Muscle layer of colon (tissue), 2 donors: Measurements from ENCODE around the gene U2AF2.

ENCODE experiments used
- H3K27ac ChIP-seq: one replicate; pipeline ENCODE4 v1.7.0; 2013; ENCODE audit warnings: low read depth, mild to moderate bottlenecking, low read length, moderate library complexity
- H3K27me3 ChIP-seq, 2 donors: one replicate each; pipeline ENCODE4 v1.7.0; 2013; ENCODE audit warnings: low read length in 2 of 2, mild to moderate bottlenecking in 2 of 2; ENCODE audit not compliant: insufficient read depth in 2 of 2, control insufficient read depth in 1 of 2
- H3K36me3 ChIP-seq: one replicate; pipeline ENCODE4 v1.7.0; 2013; ENCODE audit warnings: mild to moderate bottlenecking, low read length; ENCODE audit not compliant: insufficient read depth
- H3K4me1 ChIP-seq: one replicate; pipeline ENCODE4 v1.7.0; 2013; ENCODE audit warnings: mild to moderate bottlenecking, low read length; ENCODE audit not compliant: insufficient read depth
- H3K4me3 ChIP-seq, 2 donors: one replicate each; pipeline ENCODE4 v1.7.0; 2013; ENCODE audit warnings: low read length in 2 of 2, low read depth in 1 of 2, mild to moderate bottlenecking in 1 of 2, moderate library complexity in 1 of 2
- H3K9ac ChIP-seq: one replicate; pipeline ENCODE4 v1.7.0; 2013; ENCODE audit warnings: low read length
- H3K9me3 ChIP-seq: one replicate; pipeline ENCODE4 v1.7.0; 2013; ENCODE audit warnings: mild to moderate bottlenecking, low read length
- donor health status: abdominal sarcoma.
- donor health status: Adenocarcinoma of cecum.

Gene U2AF2

DNA sequence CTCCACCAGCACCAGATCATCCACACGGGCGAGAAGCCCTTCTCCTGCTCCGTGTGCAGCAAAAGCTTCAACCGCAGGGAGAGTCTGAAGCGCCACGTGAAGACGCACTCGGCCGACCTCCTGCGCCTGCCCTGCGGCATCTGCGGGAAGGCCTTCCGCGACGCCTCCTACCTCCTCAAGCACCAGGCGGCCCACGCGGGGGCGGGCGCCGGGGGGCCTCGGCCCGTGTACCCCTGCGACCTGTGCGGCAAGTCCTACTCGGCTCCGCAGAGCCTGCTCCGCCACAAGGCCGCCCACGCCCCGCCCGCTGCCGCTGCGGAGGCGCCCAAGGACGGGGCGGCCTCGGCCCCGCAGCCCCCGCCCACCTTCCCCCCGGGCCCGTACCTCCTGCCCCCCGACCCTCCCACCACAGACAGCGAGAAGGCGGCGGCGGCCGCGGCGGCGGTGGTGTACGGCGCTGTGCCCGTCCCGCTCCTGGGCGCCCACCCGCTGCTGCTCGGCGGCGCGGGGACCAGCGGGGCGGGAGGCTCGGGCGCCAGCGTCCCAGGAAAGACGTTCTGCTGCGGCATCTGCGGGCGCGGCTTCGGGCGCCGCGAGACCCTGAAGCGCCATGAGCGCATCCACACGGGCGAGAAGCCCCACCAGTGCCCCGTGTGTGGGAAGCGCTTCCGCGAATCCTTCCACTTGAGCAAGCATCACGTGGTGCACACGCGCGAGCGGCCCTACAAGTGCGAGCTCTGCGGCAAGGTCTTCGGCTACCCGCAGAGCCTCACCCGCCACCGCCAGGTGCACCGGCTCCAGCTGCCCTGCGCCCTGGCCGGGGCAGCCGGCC lies 39.9 kb upstream of the U2AF2 start:
- H3K27me3 ChIP-seq = no peaks in the 10 kb centered on the region
- peaks cover 9% of the 10 kb centered on the region for H3K36me3 ChIP-seq
- no peak overlapping the region for H3K4me3 ChIP-seq
- H3K4me1 ChIP-seq = peaks cover 10% of the 10 kb centered on the region
- no peaks in the 10 kb centered on the region for H3K9me3 ChIP-seq
- no peak overlapping the region for H3K9ac ChIP-seq
- no peak overlapping the region for H3K27ac ChIP-seq

GRCh38 chr19:55615543-55616394 lies 39.1 kb upstream of the U2AF2 start:
- Histone ChIP-seq H3K4me3 (no peak overlapping the region), H3K36me3 (peaks cover 9% of the 10 kb centered on the region), H3K9ac (no peak overlapping the region), H3K9me3 (no peaks in the 10 kb centered on the region), H3K27me3 (no peaks in the 10 kb centered on the region), H3K27ac (no peak overlapping the region), H3K4me1 (peaks cover 10% of the 10 kb centered on the region)

GRCh38 chr19:55616395-55616875 lies 38.4 kb upstream of the U2AF2 start:
- H3K27ac ChIP-seq = no peak overlapping the region
- H3K27me3 ChIP-seq = no peaks in the 10 kb centered on the region
- H3K4me1 ChIP-seq = peaks cover 7% of the 10 kb centered on the region
- H3K36me3 ChIP-seq = peaks cover 9% of the 10 kb centered on the region
- no peaks in the 10 kb centered on the region for H3K9me3 ChIP-seq
- H3K4me3 ChIP-seq = no peak overlapping the region
- no peak overlapping the region for H3K9ac ChIP-seq

GRCh38 chr19:55617426-55617825 lies 37.4 kb upstream of the U2AF2 start:
- Histone ChIP-seq H3K9me3 (no peaks in the 10 kb centered on the region), H3K9ac (no peak overlapping the region), H3K27ac (no peak overlapping the region), H3K36me3 (peaks cover 9% of the 10 kb centered on the region), H3K4me1 (no peaks in the 10 kb centered on the region), H3K4me3 (no peak overlapping the region), H3K27me3 (no peaks in the 10 kb centered on the region)

GRCh38 chr19:55618426-55618825 lies 36.4 kb upstream of the U2AF2 start:
- Histone ChIP-seq H3K4me1 (peaks cover 2% of the 10 kb centered on the region), H3K27ac (no peak overlapping the region), H3K4me3 (no peak overlapping the region), H3K36me3 (peaks cover 9% of the 10 kb centered on the region), H3K27me3 (no peaks in the 10 kb centered on the region), H3K9ac (no peak overlapping the region), H3K9me3 (no peaks in the 10 kb centered on the region)

DNA sequence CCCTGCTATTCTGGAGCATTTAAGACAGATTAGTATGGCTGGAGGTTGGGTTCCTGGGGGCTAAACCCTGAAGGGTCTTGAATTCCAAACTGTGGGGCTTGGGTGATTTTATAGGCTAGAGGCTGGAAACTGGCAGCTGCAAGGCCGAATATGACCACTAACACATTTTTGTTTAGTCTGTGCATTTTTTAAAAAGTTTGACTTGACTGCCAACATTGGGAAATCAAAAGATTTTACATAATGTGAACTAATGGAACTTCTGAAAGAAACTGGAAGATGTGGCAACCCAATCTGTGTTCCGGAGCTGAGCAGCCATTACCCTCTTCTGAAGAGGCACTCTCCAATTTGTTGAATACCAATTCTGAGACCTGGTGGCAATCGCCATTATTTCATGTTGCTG lies 35.5 kb upstream of the U2AF2 start:
- Histone ChIP-seq H3K36me3 (peaks cover 9% of the 10 kb centered on the region), H3K27me3 (no peaks in the 10 kb centered on the region), H3K4me3 (no peak overlapping the region), H3K4me1 (peaks cover 7% of the 10 kb centered on the region), H3K9me3 (no peaks in the 10 kb centered on the region), H3K9ac (no peak overlapping the region), H3K27ac (no peak overlapping the region)

DNA sequence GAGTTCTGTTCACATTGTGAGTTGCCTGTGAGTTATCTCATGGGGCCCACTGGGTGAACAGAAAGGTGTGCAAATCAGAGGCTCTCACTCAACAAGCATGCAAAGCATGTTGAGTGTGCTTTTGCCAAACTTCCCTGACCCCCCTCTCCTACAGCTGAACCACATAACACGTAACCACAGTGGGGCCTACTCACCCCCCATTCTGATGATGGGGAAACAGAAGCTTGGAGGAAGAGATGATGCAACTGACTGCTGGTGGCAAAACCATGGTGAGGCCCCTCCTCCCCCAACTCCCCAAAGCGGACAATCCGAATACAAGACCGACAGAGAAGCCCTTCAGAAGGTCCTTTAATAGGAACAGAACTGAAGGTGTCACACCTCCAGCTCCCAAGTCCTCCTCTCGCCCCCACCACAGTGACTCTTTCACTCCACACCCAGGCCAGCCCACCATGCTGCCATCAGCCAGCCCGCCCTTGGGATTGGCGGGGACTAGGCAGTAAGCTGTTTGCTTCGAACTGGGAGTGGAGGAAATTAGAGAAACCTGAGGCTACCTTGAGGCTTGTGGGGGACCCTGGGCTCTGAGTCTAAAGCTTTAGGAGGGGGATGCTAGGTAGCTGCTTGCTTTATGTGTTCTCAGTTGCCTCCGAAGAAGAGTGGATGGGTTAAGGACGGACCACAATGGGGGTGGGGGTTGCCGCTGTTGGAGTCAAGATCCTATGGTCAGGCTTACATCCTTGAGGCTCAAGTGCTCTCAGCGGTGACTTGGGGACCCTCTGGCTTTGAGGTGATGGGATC lies 34.2 kb upstream of the U2AF2 start:
- peaks cover 7% of the 10 kb centered on the region for H3K4me1 ChIP-seq
- peaks cover 9% of the 10 kb centered on the region for H3K36me3 ChIP-seq
- no peak overlapping the region for H3K4me3 ChIP-seq
- H3K9ac ChIP-seq = no peak overlapping the region
- H3K27me3 ChIP-seq = no peaks in the 10 kb centered on the region
- H3K27ac ChIP-seq = no peak overlapping the region
- no peaks in the 10 kb centered on the region for H3K9me3 ChIP-seq

- Histone ChIP-seq H3K27me3 (no peaks in the 10 kb centered on the region), H3K36me3 (peaks cover 7% of the 10 kb centered on the region), H3K4me1 (peaks cover 7% of the 10 kb centered on the region), H3K27ac (no peak overlapping the region), H3K9ac (no peak overlapping the region), H3K4me3 (no peak overlapping the region), H3K9me3 (no peaks in the 10 kb centered on the region)
These were observed 33.6 kb upstream of the U2AF2 start for GRCh38 chr19:55621205-55621672.

DNA sequence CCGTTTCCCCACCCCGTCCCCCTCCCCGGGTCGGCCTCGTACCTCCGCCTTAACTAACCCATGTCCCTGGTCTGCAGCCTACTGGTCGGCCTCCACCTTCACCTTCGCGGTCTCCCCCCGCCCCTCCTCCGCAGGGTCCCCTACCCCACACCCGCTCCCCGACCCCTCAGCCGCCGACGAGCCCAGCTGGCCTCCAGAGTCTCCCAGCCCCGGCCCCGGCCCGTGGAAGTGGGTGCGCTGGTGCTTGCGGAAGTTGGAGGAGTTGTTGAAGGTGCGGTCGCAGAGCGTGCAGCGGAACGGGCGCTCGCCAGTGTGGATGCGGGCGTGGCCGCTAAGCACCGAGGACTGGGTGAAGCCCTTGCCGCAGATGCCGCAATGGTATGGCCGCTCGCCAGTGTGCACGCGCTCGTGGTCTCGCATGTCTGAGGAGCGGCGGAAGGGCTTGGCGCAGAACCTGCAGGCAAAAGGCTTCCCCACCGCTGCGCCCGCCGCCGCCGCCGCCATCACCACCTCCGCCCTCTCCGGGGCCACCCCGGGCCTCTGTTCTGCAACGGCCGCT lies 33.1 kb upstream of the U2AF2 start:
- Histone ChIP-seq H3K9me3 (no peaks in the 10 kb centered on the region), H3K9ac (no peak overlapping the region), H3K27ac (no peak overlapping the region), H3K4me1 (peaks cover 7% of the 10 kb centered on the region), H3K4me3 (no peak overlapping the region), H3K27me3 (no peaks in the 10 kb centered on the region), H3K36me3 (peaks cover 2% of the 10 kb centered on the region)

DNA sequence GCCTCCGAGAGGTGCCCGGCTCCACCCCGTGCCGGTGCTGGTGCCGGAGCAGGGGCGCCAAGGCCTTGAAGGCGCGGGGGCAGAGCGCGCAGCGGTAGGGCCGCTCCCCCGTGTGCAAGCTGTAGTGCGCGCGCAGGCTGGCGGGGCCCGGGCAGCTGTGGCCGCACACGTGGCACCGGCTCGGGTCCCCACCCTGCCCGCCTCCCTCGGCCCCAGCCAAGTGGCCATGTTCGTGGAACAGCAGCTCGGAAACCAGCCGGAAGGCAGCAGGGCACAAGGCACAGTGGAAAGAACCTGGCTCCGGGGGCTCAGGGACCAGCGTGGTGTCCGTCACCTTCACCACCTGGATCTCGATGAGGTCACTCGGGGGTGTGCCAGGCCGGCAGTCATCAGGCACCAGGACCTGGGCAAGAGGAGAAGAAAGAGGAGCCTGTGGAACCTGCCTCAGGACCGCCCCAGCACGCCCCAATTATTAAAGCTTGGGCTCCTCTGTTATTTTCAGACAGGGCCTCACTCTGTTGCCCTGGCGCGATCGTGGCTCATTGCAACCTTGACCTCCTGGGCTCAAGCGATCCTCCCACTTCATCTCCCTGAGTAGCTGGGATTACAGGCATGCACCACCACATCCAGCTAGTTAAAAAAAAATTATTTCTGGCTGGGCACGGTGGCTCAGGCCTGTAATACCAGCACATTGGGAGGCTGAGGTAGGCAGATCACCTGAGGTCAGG lies 32.4 kb upstream of the U2AF2 start:
- Histone ChIP-seq H3K9me3 (no peaks in the 10 kb centered on the region), H3K4me1 (peaks cover 7% of the 10 kb centered on the region)

More for the DNA sequence above, 32.4 kb upstream of the U2AF2 start:
- Histone ChIP-seq H3K36me3 (no peaks in the 10 kb centered on the region), H3K27me3 (no peaks in the 10 kb centered on the region), H3K4me3 (no peak overlapping the region), H3K27ac (no peak overlapping the region), H3K9ac (no peak overlapping the region)
